ENCODE results near the gene HDC.

HDC gene

GRCh38 chr15:50231761-50232160 lies 33.8 kb downstream of the HDC start:
- Histone ChIP-seq H3K79me2 (ENCODE audit: low read length) (no peaks in the 10 kb centered on the region), H3K4me3 (ENCODE audit: low read length) (no peak overlapping the region), H3K9me3 (replicated peaks; ENCODE audit: insufficient read depth, low read length) (no peaks in the 10 kb centered on the region), H2AFZ (ENCODE audit: low read length) (no peak overlapping the region), H3K27ac (ENCODE audit: low read length) (no peak overlapping the region), H3K27me3 (replicated peaks; ENCODE audit: insufficient read depth, low read length) (no peaks in the 10 kb centered on the region), H3K9ac (ENCODE audit: low read length) (no peak overlapping the region), H4K20me1 (ENCODE audit: insufficient read depth, low read length) (no peaks in the 10 kb centered on the region), H3K36me3 (replicated peaks; ENCODE audit: insufficient read depth, low read length) (no peaks in the 10 kb centered on the region), H3K4me2 (ENCODE audit: low read depth, low read length) (no peak overlapping the region), H3K9me2 (replicated peaks; ENCODE audit: insufficient read depth, low read length) (no peaks in the 10 kb centered on the region), H3F3A (ENCODE audit: insufficient read depth, low read length) (no peaks in the 10 kb centered on the region), H3K4me1 (ENCODE audit: low read length) (no peaks in the 10 kb centered on the region)
- DNase-seq = no peak
- TF ChIP-seq CTCF (IDR thresholded peaks at IDR 0.05; ENCODE audit: low read length) (no peak), EZH2 (optimal IDR thresholded peaks at IDR 0.05; ENCODE audit: low read depth, low read length) (no peak), EZH2phosphoT487 (IDR thresholded peaks at IDR 0.05; ENCODE audit: low read length) (no peak)

GRCh38 chr15:50229336-50229735 lies 36.2 kb downstream of the HDC start:
- no peak for DNase-seq
- no peaks in the 10 kb centered on the region for H3F3A ChIP-seq (ENCODE audit: insufficient read depth, low read length)
- no peaks in the 10 kb centered on the region for H4K20me1 ChIP-seq (ENCODE audit: insufficient read depth, low read length)
- H3K27me3 ChIP-seq (replicated peaks; ENCODE audit: insufficient read depth, low read length) = no peaks in the 10 kb centered on the region
- H3K4me3 ChIP-seq (ENCODE audit: low read length) = no peak overlapping the region
- no peaks in the 10 kb centered on the region for H3K9me3 ChIP-seq (replicated peaks; ENCODE audit: insufficient read depth, low read length)
- no peak overlapping the region for H3K27ac ChIP-seq (ENCODE audit: low read length)
- no peak overlapping the region for H3K9ac ChIP-seq (ENCODE audit: low read length)
- no peak for TF ChIP-seq EZH2 (optimal IDR thresholded peaks at IDR 0.05; ENCODE audit: low read depth, low read length)
- TF ChIP-seq CTCF (IDR thresholded peaks at IDR 0.05; ENCODE audit: low read length) = no peak
- no peak for TF ChIP-seq EZH2phosphoT487 (IDR thresholded peaks at IDR 0.05; ENCODE audit: low read length)
- H3K36me3 ChIP-seq (replicated peaks; ENCODE audit: insufficient read depth, low read length) = no peaks in the 10 kb centered on the region; the same call in 1 of the 2 replicates
- no peak overlapping the region for H2AFZ ChIP-seq (ENCODE audit: low read length)
- no peaks in the 10 kb centered on the region for H3K9me2 ChIP-seq (replicated peaks; ENCODE audit: insufficient read depth, low read length)
- no peaks in the 10 kb centered on the region for H3K4me1 ChIP-seq (ENCODE audit: low read length)
- H3K4me2 ChIP-seq (ENCODE audit: low read depth, low read length) = no peak overlapping the region
- no peaks in the 10 kb centered on the region for H3K79me2 ChIP-seq (ENCODE audit: low read length)

GRCh38 chr15:50228866-50229265 lies 36.7 kb downstream of the HDC start:
- Histone ChIP-seq H3K27me3 (replicated peaks; ENCODE audit: insufficient read depth, low read length) (no peaks in the 10 kb centered on the region), H3K27ac (ENCODE audit: low read length) (no peak overlapping the region), H3K79me2 (ENCODE audit: low read length) (no peaks in the 10 kb centered on the region), H2AFZ (ENCODE audit: low read length) (no peak overlapping the region), H3F3A (ENCODE audit: insufficient read depth, low read length) (no peaks in the 10 kb centered on the region), H3K36me3 (replicated peaks; ENCODE audit: insufficient read depth, low read length) (no peaks in the 10 kb centered on the region; the same call in 1 of the 2 replicates), H4K20me1 (ENCODE audit: insufficient read depth, low read length) (no peaks in the 10 kb centered on the region), H3K9me3 (replicated peaks; ENCODE audit: insufficient read depth, low read length) (no peaks in the 10 kb centered on the region), H3K4me2 (ENCODE audit: low read depth, low read length) (no peak overlapping the region), H3K9ac (ENCODE audit: low read length) (no peak overlapping the region), H3K4me1 (ENCODE audit: low read length) (no peaks in the 10 kb centered on the region), H3K9me2 (replicated peaks; ENCODE audit: insufficient read depth, low read length) (no peaks in the 10 kb centered on the region), H3K4me3 (ENCODE audit: low read length) (no peak overlapping the region)
- DNase-seq = no peak
- TF ChIP-seq EZH2phosphoT487 (IDR thresholded peaks at IDR 0.05; ENCODE audit: low read length) = no peak
- no peak for TF ChIP-seq CTCF (IDR thresholded peaks at IDR 0.05; ENCODE audit: low read length)
- no peak for TF ChIP-seq EZH2 (optimal IDR thresholded peaks at IDR 0.05; ENCODE audit: low read depth, low read length)

All from MM.1S (cell line).